H1 (cell line): Measurements from ENCODE around the gene CAPN14. TPM values are rescaled to one million over a fixed set of nuclear protein-coding genes. Genes with fewer than 3 reads are reported as not detected.

Source experiments
- CTCF ChIA-PET: fragments of 300-600 bp; sonication (Branson Sonifier 250); formaldehyde crosslinking; loops from one replicate; lab custom pipeline; 2021; ENCODE audit not compliant: partially characterized antibody; lab: Charles Lee
- POLR2A ChIA-PET: fragments of 300-600 bp; sonication (Branson Sonifier 250); formaldehyde crosslinking; loops from one replicate; lab custom pipeline; 2021; ENCODE audit warnings: inconsistent platforms; ENCODE audit not compliant: partially characterized antibody; lab: Charles Lee
- DNase-seq, 2 experiments: peaks; one replicate each; pipeline versions ENCODE4 v3.0.0 to v3.0.0-alpha.2; 2010 to 2022; ENCODE audit warnings: low spot score in 2 of 2, low read depth in 1 of 2, mixed read lengths in 1 of 2
- FAIRE-seq: peaks from 2 replicates; lab custom pipeline; 2011; peaks lifted over from hg19 to GRCh38; lab: Jason Lieb, UNC
- H2AFZ ChIP-seq: 2 replicates; pipeline ENCODE4 v1.8.1; 2012; ENCODE audit warnings: low read length, inconsistent platforms
- H2AK5ac ChIP-seq: 2 replicates; pipeline ENCODE4 v1.6.1; 2013; ENCODE audit warnings: low read depth, low read length
- H2BK120ac ChIP-seq: replicated peaks from 2 replicates; pipeline ENCODE3; 2013; ENCODE audit warnings: low read depth, low read length, inconsistent platforms
- H2BK12ac ChIP-seq: 2 replicates; pipeline ENCODE4 v1.6.1; 2013; ENCODE audit warnings: low read depth, low read length
- H2BK15ac ChIP-seq: 2 replicates; pipeline ENCODE4 v1.6.1; 2013; ENCODE audit warnings: low read length
- H2BK20ac ChIP-seq: 2 replicates; pipeline ENCODE4 v1.6.1; 2013; ENCODE audit warnings: low read length
- H2BK5ac ChIP-seq: 2 replicates; pipeline ENCODE4 v1.6.1; 2013; ENCODE audit warnings: low read depth, low read length
- H3K14ac ChIP-seq: 2 replicates; pipeline ENCODE4 v1.6.1; 2013; ENCODE audit warnings: inconsistent platforms; ENCODE audit not compliant: insufficient read length
- H3K18ac ChIP-seq: 2 replicates; pipeline ENCODE4 v1.6.1; 2013; ENCODE audit warnings: low read length; ENCODE audit errors: extremely low read depth
- H3K23ac ChIP-seq: 2 replicates; pipeline ENCODE4 v1.6.1; 2013; ENCODE audit warnings: inconsistent platforms; ENCODE audit not compliant: insufficient read length
- H3K23me2 ChIP-seq: 2 replicates; pipeline ENCODE4 v1.6.1; 2013; ENCODE audit warnings: low read depth, low read length
- H3K27ac ChIP-seq: 2 replicates; pipeline ENCODE4 v1.6.1; 2011; ENCODE audit warnings: low read depth, low read length, inconsistent platforms
- H3K27me3 ChIP-seq, 4 experiments: replicated peaks in 1 of 4; 1 replicate in 1 of 4; 2 replicates in 3 of 4; pipeline versions ENCODE4 v1.6.1 to v1.8.1; 2011 to 2013; ENCODE audit warnings: low read length in 3 of 4, mild to moderate bottlenecking in 3 of 4, inconsistent platforms in 2 of 4, mixed read lengths in 2 of 4, moderate library complexity in 1 of 4; ENCODE audit not compliant: control insufficient read depth in 3 of 4, insufficient read depth in 3 of 4; ENCODE audit errors: extremely low read depth in 1 of 4
- H3K36me3 ChIP-seq, 4 experiments: 2 replicates each; pipeline versions ENCODE4 v1.6.1 to v1.8.1; 2011 to 2013; ENCODE audit warnings: mild to moderate bottlenecking in 4 of 4, low read length in 3 of 4, moderate library complexity in 2 of 4, control low read depth in 1 of 4, inconsistent platforms in 1 of 4; ENCODE audit not compliant: insufficient read depth in 4 of 4, control insufficient read depth in 2 of 4
- H3K4ac ChIP-seq: replicated peaks from 2 replicates; pipeline ENCODE3; 2013; ENCODE audit warnings: low read length, low read depth, mixed read lengths, inconsistent platforms; ENCODE audit not compliant: insufficient read length
- H3K4me1 ChIP-seq, 4 experiments: replicated peaks in 1 of 4; 1 replicate in 1 of 4; 2 replicates in 3 of 4; pipeline versions ENCODE4 v1.6.1 to v1.8.1; 2011 to 2013; ENCODE audit warnings: low read length in 3 of 4, inconsistent platforms in 2 of 4, mixed read lengths in 1 of 4; ENCODE audit not compliant: insufficient read depth in 4 of 4, control insufficient read depth in 3 of 4
- H3K4me2 ChIP-seq, 2 experiments: 2 replicates each; pipeline versions ENCODE4 v1.6.1 to v1.8.1; 2011 to 2013; ENCODE audit warnings: low read depth in 2 of 2, low read length in 2 of 2, control low read depth in 1 of 2, inconsistent platforms in 1 of 2, mild to moderate bottlenecking in 1 of 2; ENCODE audit not compliant: insufficient read depth in 1 of 2
- H3K4me3 ChIP-seq, 4 experiments: fragments of 200-600, 300-600 bp in 1 of 4; sonication (generic), shearing (Covaris generic), sonication (Bioruptor Twin) in 1 of 4; 2 replicates each; pipeline versions ENCODE4 v1.5.1 to v1.8.1; 2011 to 2016; ENCODE audit warnings: low read length in 4 of 4, low read depth in 3 of 4, control low read depth in 2 of 4, inconsistent platforms in 2 of 4, mild to moderate bottlenecking in 2 of 4, mixed read lengths in 1 of 4, moderate library complexity in 1 of 4; ENCODE audit not compliant: insufficient read depth in 2 of 4; ENCODE audit errors: extremely low read depth in 1 of 4
- H3K56ac ChIP-seq: replicated peaks from 2 replicates; pipeline ENCODE3; 2013; ENCODE audit warnings: low read depth, mild to moderate bottlenecking, mixed read lengths, low read length, inconsistent platforms; ENCODE audit not compliant: insufficient read length
- H3K79me1 ChIP-seq: 2 replicates; pipeline ENCODE4 v1.6.1; 2013; ENCODE audit warnings: low read depth, low read length, control low read depth
- H3K79me2 ChIP-seq, 2 experiments: 2 replicates each; pipeline versions ENCODE4 v1.6.1 to v1.8.1; 2012 to 2013; ENCODE audit warnings: low read length in 2 of 2, mild to moderate bottlenecking in 2 of 2, inconsistent platforms in 1 of 2; ENCODE audit not compliant: insufficient read depth in 2 of 2, control insufficient read depth in 1 of 2
- H3K9ac ChIP-seq, 4 experiments: replicated peaks in 1 of 4; 1 replicate in 1 of 4; 2 replicates in 3 of 4; pipeline versions ENCODE4 v1.6.1 to v1.8.1; 2011 to 2013; ENCODE audit warnings: low read depth in 3 of 4, low read length in 3 of 4, control low read depth in 2 of 4, mild to moderate bottlenecking in 2 of 4, moderate library complexity in 2 of 4, inconsistent platforms in 1 of 4; ENCODE audit errors: extremely low read depth in 1 of 4
- H3K9me3 ChIP-seq, 2 experiments: 2 replicates each; pipeline versions ENCODE4 v1.6.1 to v1.8.1; 2012 to 2013; ENCODE audit warnings: mild to moderate bottlenecking in 2 of 2, moderate library complexity in 2 of 2, control low read depth in 1 of 2, inconsistent platforms in 1 of 2, low read depth in 1 of 2, low read length in 1 of 2, mixed read lengths in 1 of 2; ENCODE audit not compliant: insufficient read depth in 2 of 2
- H4K20me1 ChIP-seq, 2 experiments: replicated peaks in 1 of 2; 2 replicates each; pipeline versions ENCODE3 to v1.8.1; 2011 to 2013; ENCODE audit warnings: inconsistent platforms in 2 of 2, low read length in 2 of 2, mild to moderate bottlenecking in 1 of 2; ENCODE audit not compliant: insufficient read depth in 2 of 2, control insufficient read depth in 1 of 2
- H4K5ac ChIP-seq: 2 replicates; pipeline ENCODE4 v1.6.1; 2013; ENCODE audit warnings: low read length, low read depth, mixed read lengths, inconsistent platforms; ENCODE audit not compliant: insufficient read length
- H4K8ac ChIP-seq: 2 replicates; pipeline ENCODE4 v1.8.0; 2013; ENCODE audit warnings: mild to moderate bottlenecking, moderate library complexity, low read length, inconsistent platforms; ENCODE audit not compliant: insufficient read depth; ENCODE audit errors: extremely low read depth
- H4K91ac ChIP-seq: replicated peaks from 2 replicates; pipeline ENCODE3; 2013; ENCODE audit warnings: low read length, mixed read lengths, inconsistent platforms; ENCODE audit not compliant: insufficient read length
- POLR2AphosphoS5 ChIP-seq: IDR thresholded peaks from 2 replicates; pipeline ENCODE4 v1.6.1; 2011; ENCODE audit warnings: low read depth, low read length
- SIN3A ChIP-seq, 2 experiments: IDR thresholded peaks in 1 of 2; conservative IDR thresholded peaks in 1 of 2; 2 replicates each; pipeline ENCODE4 v1.6.1; 2011 to 2012; ENCODE audit warnings: low read length in 2 of 2, improper control_type of control experiment in 1 of 2, low read depth in 1 of 2, mild to moderate bottlenecking in 1 of 2
- WGBS, 2 experiments: shearing (Covaris generic) in 1 of 2; methylation state at CpG; one replicate each; pipeline versions ENCODE4 v1.1.6 to v1.1.7; 2013 to 2015; ENCODE audit warnings: low lambda C conversion rate in 2 of 2, mixed read lengths in 2 of 2, inconsistent platforms in 1 of 2, low coverage in 1 of 2, missing lambda C conversion rate in 1 of 2; ENCODE audit not compliant: insufficient replicate concordance in 2 of 2, insufficient coverage in 1 of 2, insufficient read length in 1 of 2; ENCODE audit errors: extremely low coverage in 1 of 2, missing lambda C conversion rate in 1 of 2; 5-methylcytosine and 5-hydroxymethylcytosine counted together
- polyA plus RNA-seq, 7 experiments: library from polyadenylated mRNA; depleted of rRNA in 3 of 7; stranded (reverse) in 5 of 7; unstranded in 2 of 7; fragments of >200 nt in 5 of 7; fragments of 200-250 nt in 2 of 7; gene quantifications; 1 replicate in 5 of 7; 2 replicates in 1 of 7; 4 replicates in 1 of 7; pipeline versions ENCODE4 v1.2.1 to v1.2.3, GENCODE V29; 2011 to 2013; ENCODE audit warnings: missing spikeins in 2 of 7, mixed read lengths in 2 of 7
- total RNA-seq: library from RNA; stranded (reverse); fragmentation: NEBNext Ultra II Directional; extraction: Animal tissue kit (Norgen Biotek cat#: 25700); gene quantifications from 2 replicates; pipeline ENCODE4 v1.2.1, GENCODE V29; 2021

CAPN14 gene
- total and polyA plus RNA-seq, 2 of the 8 experiments (the other 6 are each of a cell fraction or from before 2014, with no cell fraction given) = 0.07 TPM; not detected in 1

- Histone ChIP-seq H3K4me3 (no peak overlapping the region), H2AFZ (no peak overlapping the region), H2BK20ac (no peak overlapping the region), H2AK5ac (no peak overlapping the region), H3K27ac (no peak overlapping the region), H3K27me3 (no peaks in the 10 kb centered on the region), H4K20me1 (no peaks in the 10 kb centered on the region), H3K79me2 (no peaks in the 10 kb centered on the region), H3K4me2 (no peak overlapping the region), H3K9ac (no peak overlapping the region), H3K18ac (no peak overlapping the region), H3K56ac (no peak overlapping the region), H2BK5ac (no peak overlapping the region), H3K36me3 (no peaks in the 10 kb centered on the region), H3K23me2 (no peaks in the 10 kb centered on the region), H2BK120ac (no peak overlapping the region), H3K4ac (no peak overlapping the region), H4K5ac (no peak overlapping the region), H2BK12ac (no peak overlapping the region), H3K79me1 (no peaks in the 10 kb centered on the region), H3K23ac (no peak overlapping the region), H4K91ac (no peak overlapping the region), H4K8ac (no peak overlapping the region), H3K4me1 (peaks cover 0 to 4% (median 0%) of the 10 kb centered on the region in 4 experiments; a peak in 1 of 7 replicates), H3K14ac (no peak overlapping the region), H2BK15ac (no peak overlapping the region), H3K9me3 (no peaks in the 10 kb centered on the region)
- DNase-seq (no peak), FAIRE-seq (no peak)
- CTCF ChIA-PET = no interaction called here
- TF ChIP-seq POLR2AphosphoS5 (no peak), SIN3A (conservative IDR thresholded peaks at IDR 0.05 in 1 of 2, IDR thresholded peaks at IDR 0.05 in 1 of 2; ENCODE audit: low read depth in 1 of 2, low read length in 2 of 2) (no peak)
- POLR2A ChIA-PET = no interaction called here
- 23% methylated on average over 4 of the region's 4 CpGs; no CpG with 5 or more reads in 1 of the 2 experiments for WGBS, 2 experiments
Observed at GRCh38 chr2:31213601-31214443, 3.5 kb downstream of the CAPN14 start.
